HG03135 (cell line): ENCODE results near the gene PYY.
"Not testable (repeated sequence)": the region's sequence is repeated elsewhere in the genome, so short reads cannot be mapped to it uniquely, and the experiment has no call there.

ENCODE experiments used
- ATAC-seq: cut with Tn5 transposase; IDR thresholded peaks from one replicate; pipeline ENCODE4 v1.9.1; 2021; ENCODE audit warnings: mild to moderate bottlenecking, moderate library complexity; ENCODE audit not compliant: unreplicated experiment

Gene PYY

GRCh38 chr17:43949781-43950180 is 4.0 kb downstream of the PYY start:
- ATAC-seq: no peak

- ATAC-seq: no peak
Observed at GRCh38 chr17:43946781-43947180, 7.0 kb downstream of the PYY start.

DNA sequence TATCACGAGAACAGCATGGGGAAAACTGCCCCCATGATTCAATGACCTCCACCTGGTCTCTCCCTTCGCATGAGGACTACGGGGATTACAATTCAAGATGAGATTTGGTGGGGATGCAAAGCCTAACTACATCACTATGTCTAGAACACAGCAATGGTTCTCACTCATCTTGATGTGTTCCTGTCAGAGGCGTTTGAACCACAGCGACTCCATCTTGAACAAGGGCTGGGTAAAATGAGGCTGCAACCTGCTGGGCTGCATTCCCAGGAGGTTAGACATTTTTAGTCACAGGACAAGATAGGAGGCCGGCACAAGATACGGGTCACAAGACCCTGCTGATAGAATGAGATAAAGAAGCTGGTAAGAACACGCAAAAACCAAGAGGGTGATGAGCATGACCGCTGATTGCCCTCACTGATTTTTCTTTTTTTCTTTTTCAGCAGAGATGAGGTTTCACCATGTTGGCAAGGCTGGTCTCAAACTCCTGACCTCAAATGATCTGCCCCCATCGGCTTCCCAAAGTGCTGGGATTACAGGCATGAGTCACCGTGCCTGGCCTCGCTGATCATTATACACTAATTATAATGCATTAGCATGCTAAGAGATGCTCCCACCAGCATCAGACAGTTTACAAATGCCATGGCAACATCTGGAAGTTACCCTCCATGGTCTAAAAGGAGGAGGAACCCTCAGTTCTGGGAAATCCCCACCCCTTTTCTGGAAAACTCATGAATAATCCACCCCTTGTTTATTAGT is 8.5 kb downstream of the PYY start:
- ATAC-seq: no peak

DNA sequence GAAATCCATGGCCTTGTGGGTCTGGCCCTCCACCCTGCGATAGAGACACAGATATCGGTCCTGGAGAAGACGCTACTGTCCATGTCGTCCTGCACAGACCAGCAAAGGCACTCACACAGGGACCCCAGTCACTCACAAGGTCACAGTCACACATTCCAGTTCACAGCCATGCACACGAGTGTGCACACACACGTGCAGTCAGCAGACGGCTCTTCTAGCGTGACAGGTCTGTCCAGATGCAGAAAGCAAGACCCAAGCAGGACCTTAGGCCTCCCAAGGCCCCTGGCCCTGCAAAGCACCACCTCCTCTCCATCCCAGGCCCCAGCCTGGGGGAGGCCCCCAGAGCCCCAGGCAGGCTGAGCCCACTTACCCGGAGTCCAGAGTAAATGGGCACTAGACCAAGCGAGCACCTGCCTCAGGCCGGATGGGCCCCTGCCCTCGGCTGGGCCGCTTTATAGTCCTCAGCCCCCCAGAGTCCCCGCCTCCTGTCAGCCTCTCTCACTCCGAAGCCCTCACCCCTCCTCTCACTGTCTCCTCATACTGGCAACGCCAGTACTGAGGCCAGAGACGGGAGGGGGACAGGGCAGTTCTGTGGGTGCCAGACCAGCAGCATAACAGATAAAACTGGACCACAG is 11.6 kb downstream of the PYY start, which contains the start of gene PPY:
Gene PPY (minus strand): TSS at position 426 of the 635 bp plus-strand sequence. CDS start 822 bp downstream, outside the sequence.
- ATAC-seq: no peak

DNA sequence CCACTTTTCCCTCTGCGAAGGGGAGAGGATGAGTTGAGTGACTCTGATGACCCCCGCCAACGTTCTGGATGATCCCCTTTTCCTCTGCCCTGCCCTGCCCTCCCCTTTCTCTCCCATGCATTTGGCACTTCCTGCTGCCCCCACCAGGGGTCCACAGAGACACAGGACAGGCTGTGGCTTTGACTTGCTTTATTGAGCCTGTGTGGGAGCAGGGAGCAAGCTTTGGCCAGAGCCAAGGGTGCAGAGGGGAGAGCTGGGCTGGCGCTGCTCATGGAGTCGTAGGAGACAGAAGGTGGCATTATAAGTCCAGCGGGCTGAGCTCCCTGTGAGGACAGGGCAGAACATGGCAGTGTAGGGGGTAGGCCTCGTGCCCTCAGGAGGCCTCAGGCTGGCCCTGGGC is 13.1 kb downstream of the PYY start:
- ATAC-seq: no peak

- no peak for ATAC-seq
Observed at GRCh38 chr17:43939886-43940285, 13.9 kb downstream of the PYY start.

DNA sequence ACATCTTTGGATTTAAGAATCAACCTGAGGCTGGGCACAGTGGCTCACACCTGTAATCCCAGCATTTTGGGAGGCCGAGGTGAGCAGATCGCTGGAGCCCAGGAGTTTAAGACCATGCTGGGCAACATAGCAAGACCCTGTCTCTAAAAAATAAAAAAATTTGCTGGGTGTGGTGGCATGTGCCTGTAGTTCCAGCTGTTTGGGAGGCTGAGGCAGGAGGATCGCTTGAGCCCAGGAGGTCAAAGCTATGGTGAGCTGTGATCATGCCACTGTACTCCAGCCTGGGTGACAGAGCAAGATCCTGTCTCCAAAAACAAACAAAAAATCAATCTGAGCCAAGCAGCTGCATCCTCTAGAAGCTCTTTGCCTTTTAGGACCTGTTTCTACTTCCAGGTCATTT is 14.3 kb downstream of the PYY start:
- ATAC-seq: not testable (repeated sequence)

DNA sequence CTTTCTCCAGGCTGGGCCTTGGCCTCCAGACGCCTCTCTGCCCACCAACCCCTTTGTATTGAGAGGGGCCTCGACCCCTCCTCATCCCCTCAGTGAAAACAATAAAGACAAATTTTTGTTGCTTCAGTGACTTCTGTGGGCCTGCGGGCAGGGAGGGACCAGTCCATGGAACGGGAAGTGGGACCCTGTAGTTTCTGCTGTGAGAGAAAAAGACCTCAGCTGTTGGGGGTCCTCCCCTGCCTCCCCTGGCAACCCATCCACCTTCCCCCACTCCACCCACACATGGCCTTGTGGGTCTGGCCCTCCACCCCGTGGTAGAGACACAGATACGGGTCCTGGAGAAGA is 14.9 kb downstream of the PYY start:
- ATAC-seq: no peak

DNA sequence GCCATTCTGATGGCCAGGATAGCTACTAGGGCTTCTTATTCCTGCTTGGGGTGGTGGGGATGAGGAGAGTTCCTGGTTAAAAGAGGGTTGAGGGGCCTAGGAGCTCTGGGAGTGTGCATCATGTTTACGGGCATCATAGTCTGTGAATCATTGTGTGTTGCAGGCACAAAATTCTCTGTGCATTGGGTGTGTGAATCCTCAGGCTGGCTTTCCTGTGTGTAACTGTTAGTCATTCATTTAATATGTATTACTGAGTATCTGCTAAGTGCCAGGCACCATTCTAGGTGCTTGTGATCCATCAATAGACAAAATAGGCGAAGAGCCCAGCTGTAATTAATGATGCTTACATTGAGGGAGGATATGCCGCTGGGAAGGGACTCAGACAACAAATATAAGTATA is 17.3 kb downstream of the PYY start:
- no peak for ATAC-seq

- ATAC-seq: no peak
Observed at GRCh38 chr17:43935926-43936261, 17.8 kb downstream of the PYY start.

GRCh38 chr17:43935204-43935925 is 18.4 kb downstream of the PYY start:
- ATAC-seq: no peak

DNA sequence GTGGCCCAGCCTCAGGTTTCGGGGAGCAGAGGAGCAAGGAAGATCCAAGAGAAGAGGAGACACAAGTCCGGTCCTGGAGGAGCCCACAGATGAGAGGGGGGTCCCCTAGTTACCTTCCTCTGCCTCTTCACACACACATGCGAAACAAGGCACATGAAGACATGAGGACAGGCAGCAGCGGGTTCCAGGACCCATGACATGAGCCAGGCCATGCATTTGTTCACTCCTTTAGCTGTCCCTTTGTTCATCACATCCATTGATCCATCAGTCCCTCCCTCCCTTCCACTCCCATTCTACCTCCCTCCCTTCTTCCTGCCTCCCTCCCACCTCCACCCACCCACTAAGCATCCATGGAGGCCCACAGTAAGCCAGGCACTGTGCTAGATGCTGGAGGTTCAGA is 20.8 kb downstream of the PYY start:
- ATAC-seq: no peak

DNA sequence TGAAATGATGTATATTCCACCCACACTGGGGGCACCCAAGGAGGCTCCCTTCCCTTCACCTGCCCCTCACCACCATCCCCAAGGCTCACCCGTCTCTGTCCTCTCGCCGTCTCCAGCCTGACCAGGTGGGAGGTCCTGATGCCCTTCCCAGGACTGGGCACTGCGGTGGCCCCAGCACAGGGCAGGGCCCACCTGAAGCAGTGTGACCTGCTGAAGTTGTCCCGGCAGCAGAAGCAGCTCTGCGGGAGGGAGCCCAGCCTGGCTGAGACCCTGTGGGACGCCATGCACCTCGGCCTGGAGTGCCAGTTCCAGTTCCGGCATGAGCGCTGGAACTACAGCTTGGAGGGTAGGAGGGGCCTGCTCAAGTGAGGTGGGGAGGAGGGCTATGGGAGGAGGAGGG is 21.4 kb downstream of the PYY start:
- no peak for ATAC-seq

GRCh38 chr17:43931062-43931571 is 22.6 kb downstream of the PYY start:
- ATAC-seq: no peak

DNA sequence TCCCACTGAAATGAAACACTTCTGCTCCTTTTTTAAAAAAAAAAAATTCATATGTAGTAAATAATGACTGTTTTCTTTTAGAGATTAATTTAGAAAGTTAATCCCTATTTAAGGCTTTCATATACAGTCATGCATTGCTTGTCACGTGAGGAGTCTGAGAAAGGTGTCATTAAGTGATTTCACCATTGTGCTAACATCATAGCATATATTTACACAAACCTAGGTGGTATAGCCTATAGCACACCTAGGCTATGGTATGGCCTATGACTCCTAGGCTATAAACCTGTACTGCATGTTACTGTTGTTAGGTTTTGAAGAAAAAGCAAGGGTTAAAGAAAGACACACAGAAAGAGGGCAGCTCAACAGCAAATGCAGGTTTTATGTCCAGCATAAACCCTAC is 25.1 kb downstream of the PYY start:
- no peak for ATAC-seq

- not testable (repeated sequence) for ATAC-seq
Observed at GRCh38 chr17:43927929-43928328, 25.8 kb downstream of the PYY start.

DNA sequence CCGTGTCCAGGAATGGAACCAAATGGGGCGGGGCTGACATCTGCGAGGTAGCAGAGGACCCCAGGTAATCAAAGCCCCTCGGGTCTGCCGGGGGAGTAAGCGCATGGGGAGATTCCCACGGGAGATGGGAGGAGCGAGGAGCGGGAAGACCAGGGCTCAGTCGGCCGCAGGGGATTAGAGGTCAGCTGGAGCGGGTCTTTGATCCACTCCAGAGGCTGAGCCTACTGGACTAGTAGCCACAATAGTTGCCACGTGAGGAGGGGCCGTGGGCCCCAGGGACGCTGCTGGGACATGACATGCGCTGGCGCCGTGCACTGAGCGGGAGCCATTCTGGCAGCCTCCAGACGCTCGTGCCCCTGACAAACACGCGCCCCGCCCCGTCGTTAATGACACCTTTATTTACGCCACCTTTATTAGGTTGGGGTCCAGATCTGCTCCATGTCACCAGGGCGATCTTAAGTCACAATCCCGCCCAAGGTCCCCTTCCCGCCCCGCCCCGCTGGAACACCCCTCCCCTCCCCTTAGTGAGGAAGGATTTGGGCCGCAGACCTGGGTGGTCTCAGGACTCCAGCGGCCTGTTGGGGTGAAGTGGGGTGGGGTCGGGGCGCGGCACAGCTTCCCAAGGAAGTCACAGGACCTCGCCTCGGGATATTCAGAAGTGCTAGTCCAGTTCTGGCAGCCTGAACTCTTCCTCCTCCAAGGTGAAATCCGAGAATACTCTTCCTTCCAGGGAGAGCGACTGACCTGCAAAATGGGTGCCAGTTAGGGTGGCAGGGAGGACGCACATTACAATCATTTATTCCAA is 26.5 kb downstream of the PYY start:
- ATAC-seq: no peak

DNA sequence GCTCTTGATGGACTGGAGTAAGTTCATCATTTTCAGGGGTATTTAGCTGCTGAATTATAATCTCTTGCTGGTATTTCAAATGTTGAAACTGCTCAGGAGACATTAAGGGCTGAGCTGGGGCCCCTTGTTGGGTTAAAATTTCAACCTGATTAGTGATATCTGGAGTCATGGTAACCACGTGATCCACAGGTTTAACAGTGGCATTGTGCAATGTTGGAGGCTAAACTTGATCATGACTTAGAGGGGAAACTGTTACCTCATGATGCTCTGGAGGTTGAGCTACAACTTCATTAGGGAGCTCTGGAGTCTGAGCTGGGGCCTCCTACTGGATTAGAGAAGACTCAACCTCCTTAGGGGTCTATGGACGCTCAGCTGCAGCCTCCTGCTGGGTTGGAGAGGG is 29.2 kb downstream of the PYY start:
- ATAC-seq: no peak

DNA sequence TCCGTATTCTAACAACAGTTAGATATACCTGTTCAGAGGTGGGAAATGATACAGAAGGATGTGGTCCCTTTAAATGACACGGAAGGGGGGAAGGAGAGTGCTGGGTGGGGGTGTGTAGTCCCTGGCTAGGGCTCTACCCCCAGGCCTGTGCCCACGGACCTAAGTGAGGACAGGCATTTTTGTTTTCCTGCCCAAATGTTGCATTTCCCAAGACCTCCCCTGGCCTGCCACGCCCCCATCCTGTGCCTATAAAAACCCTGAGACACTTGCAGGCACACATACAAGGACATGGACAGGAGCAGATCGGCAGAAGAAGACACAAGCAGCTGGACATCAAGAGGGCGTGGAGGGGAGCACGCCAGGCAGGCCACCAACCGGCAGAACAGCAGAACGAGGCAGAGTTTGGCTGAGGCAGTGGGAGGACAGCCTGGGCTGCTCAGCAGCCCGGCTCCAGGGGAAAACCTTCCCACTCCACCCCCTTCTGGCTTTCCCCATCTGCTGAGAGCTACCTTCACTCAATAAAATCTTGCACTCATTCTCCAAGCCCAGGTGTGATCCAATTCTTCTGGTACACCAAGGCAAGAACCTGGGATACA is 33.1 kb downstream of the PYY start:
- no peak for ATAC-seq

DNA sequence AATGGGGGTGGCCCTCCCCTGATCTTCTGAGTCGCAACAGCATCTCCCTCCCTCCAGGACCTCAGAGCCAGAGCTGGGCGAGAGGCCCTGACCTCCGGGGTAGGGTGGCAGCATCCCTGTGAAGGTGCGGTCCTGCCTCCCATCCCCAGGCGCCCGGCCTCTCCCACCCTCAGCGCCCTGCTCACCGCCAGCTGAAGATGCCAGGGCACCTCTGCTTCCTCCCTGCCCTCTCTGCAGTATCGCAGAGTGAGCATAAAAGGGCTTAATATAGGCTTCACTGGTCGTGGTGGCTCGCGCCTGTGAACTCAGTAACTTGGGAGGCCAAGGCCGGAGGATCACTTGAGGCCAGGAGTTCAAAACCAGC is 35.7 kb downstream of the PYY start:
- ATAC-seq: no peak
